ENCODE measurements around the gene CYP2A6.
"Not testable (repeated sequence)": the region's sequence is repeated elsewhere in the genome, so short reads cannot be mapped to it uniquely, and the experiment has no call there.

DNA sequence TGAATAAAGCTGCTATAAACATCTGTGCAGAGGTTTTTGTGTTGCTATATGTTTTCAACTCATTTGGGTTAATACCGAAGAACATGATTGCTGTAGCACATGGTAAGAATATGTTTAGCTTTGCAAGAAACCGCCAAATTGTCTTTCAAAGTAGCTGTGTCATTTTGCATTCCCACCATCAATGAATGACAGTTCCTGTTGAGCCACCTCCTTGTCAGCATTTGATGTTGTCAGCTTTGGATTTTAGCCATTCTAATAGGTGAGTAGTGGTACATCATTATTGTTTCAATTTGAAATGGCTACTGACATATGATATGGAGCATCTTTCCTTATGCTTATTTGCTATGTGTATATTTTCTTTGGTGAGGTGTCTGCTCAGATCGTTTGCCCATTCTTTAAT lies 8.2 kb downstream of the CYP2A6 start:
- TF ChIP-seq CTCF (IDR thresholded peaks at IDR 0.05); ZFX (IDR thresholded peaks at IDR 0.05; ENCODE audit: borderline replicate concordance): not testable (repeated sequence)
